A549 (cell line): ENCODE results near the gene HOXB9. TPM values are rescaled to one million over a fixed set of nuclear protein-coding genes. Genes with fewer than 3 reads are reported as not detected.

Experiments
- BHLHE40 ChIP-seq: IDR thresholded peaks from 2 replicates; pipeline ENCODE4 v1.6.1; 2012; ENCODE audit warnings: low read depth, low read length, inconsistent platforms
- CBX2 ChIP-seq: fragments of 200-600 bp; sonication (generic); IDR thresholded peaks from 2 replicates; pipeline ENCODE4 v1.6.1; 2016; ENCODE audit warnings: low read depth, mild to moderate bottlenecking, borderline replicate concordance
- CBX8 ChIP-seq: fragments of 200-600 bp; sonication (generic); IDR thresholded peaks from 2 replicates; pipeline ENCODE4 v1.6.1; 2016
- CHD4 ChIP-seq: fragments of 200-600 bp; sonication (generic); IDR thresholded peaks from 2 replicates; pipeline ENCODE4 v1.6.1; 2016; ENCODE audit warnings: antibody characterized with exemption, mild to moderate bottlenecking, borderline replicate concordance
- CTCF ChIP-seq: fragments of >200 bp; sonication (Bioruptor Twin); formaldehyde crosslinking; IDR thresholded peaks from 3 replicates; pipeline ENCODE4 v1.5.1; 2016
- EHF ChIP-seq: fragments of 250-450 bp; sonication (Bioruptor Pico); IDR thresholded peaks from 2 replicates; pipeline ENCODE4 v1.5.0; 2020; ENCODE audit warnings: mild to moderate bottlenecking
- EHMT2 ChIP-seq: fragments of 200-600 bp; sonication (generic); IDR thresholded peaks from 2 replicates; pipeline ENCODE4 v1.6.1; 2016; ENCODE audit warnings: antibody characterized with exemption, low read depth, mild to moderate bottlenecking, moderate library complexity
- ELK1 ChIP-seq: fragments of 150-350 bp; IDR thresholded peaks from 2 replicates; pipeline ENCODE4 v1.6.1; 2014; ENCODE audit warnings: low read depth, mild to moderate bottlenecking, low read length
- EP300 ChIP-seq, 2 experiments: fragments of >200 bp; sonication (Bioruptor Twin); formaldehyde crosslinking; IDR thresholded peaks; 2 replicates in 1 of 2; 3 replicates in 1 of 2; pipeline ENCODE4 v1.6.1; 2016 to 2017
- ESRRA ChIP-seq: fragments of 150-350 bp; IDR thresholded peaks from 2 replicates; pipeline ENCODE4 v1.6.1; 2014; ENCODE audit warnings: mild to moderate bottlenecking, low read length, borderline replicate concordance
- FOSB ChIP-seq: fragments of 250-450 bp; sonication (Bioruptor Pico); IDR thresholded peaks from 2 replicates; pipeline ENCODE4 v1.5.0; 2020; ENCODE audit warnings: mild to moderate bottlenecking, moderate library complexity
- FOSL2 ChIP-seq, 2 experiments: fragments of 450-650 bp in 1 of 2; fragments of >200 bp in 1 of 2; sonication (Bioruptor Twin) in 1 of 2; formaldehyde crosslinking; IDR thresholded peaks; 2 replicates each; pipeline versions ENCODE4 v1.5.0 to v1.6.1; 2016 to 2020; ENCODE audit warnings: mild to moderate bottlenecking in 1 of 2, moderate library complexity in 1 of 2
- FOXS1 ChIP-seq: fragments of 250-450 bp; sonication (Bioruptor Pico); IDR thresholded peaks from 2 replicates; pipeline ENCODE4 v1.5.0; 2020; ENCODE audit warnings: mild to moderate bottlenecking, moderate library complexity
- GATA3 ChIP-seq: IDR thresholded peaks from 2 replicates; pipeline ENCODE4 v1.6.1; 2012; ENCODE audit warnings: borderline replicate concordance
- HDAC2 ChIP-seq: fragments of 200-600 bp; sonication (generic); IDR thresholded peaks from 2 replicates; pipeline ENCODE4 v1.6.1; 2016
- HEYL ChIP-seq: fragments of 250-450 bp; sonication (Bioruptor Pico); IDR thresholded peaks from 2 replicates; pipeline ENCODE4 v1.8.0; 2021; ENCODE audit warnings: mild to moderate bottlenecking, moderate library complexity
- HOXB13 ChIP-seq: fragments of 250-450 bp; sonication (Bioruptor Pico); IDR thresholded peaks from 2 replicates; pipeline ENCODE4 v1.5.0; 2020; ENCODE audit warnings: low read depth, mild to moderate bottlenecking, moderate library complexity
- JUNB ChIP-seq: fragments of >200 bp; sonication (Bioruptor Twin); formaldehyde crosslinking; IDR thresholded peaks from 2 replicates; pipeline ENCODE4 v1.6.1; 2016
- KDM1A ChIP-seq: fragments of 200-600 bp; sonication (generic); IDR thresholded peaks from 2 replicates; pipeline ENCODE4 v1.6.1; 2016; ENCODE audit warnings: low read depth, mild to moderate bottlenecking
- KDM5A ChIP-seq: fragments of 200-600 bp; sonication (generic); IDR thresholded peaks from 2 replicates; pipeline ENCODE4 v1.6.1; 2016; ENCODE audit warnings: antibody characterized with exemption, mild to moderate bottlenecking
- MAZ ChIP-seq: fragments of 150-350 bp; IDR thresholded peaks from 2 replicates; pipeline ENCODE4 v1.6.1; 2014; ENCODE audit warnings: antibody characterized with exemption, low read depth, low read length, borderline replicate concordance
- NFE2L2 ChIP-seq: fragments of 150-350 bp; conservative IDR thresholded peaks from 2 replicates; pipeline ENCODE4 v1.6.1; 2014; ENCODE audit warnings: low read length
- NPAS2 ChIP-seq: fragments of 250-450 bp; sonication (Bioruptor Pico); IDR thresholded peaks from 2 replicates; pipeline ENCODE4 v1.8.0; 2022; ENCODE audit warnings: mild to moderate bottlenecking, moderate library complexity, borderline replicate concordance
- NR3C1 ChIP-seq: fragments of >200 bp; sonication (Bioruptor Twin); formaldehyde crosslinking; IDR thresholded peaks from 3 replicates; pipeline ENCODE4 v1.6.1; 2017
- PHF8 ChIP-seq: fragments of 200-600 bp; sonication (generic); IDR thresholded peaks from 2 replicates; pipeline ENCODE4 v1.6.1; 2016; ENCODE audit warnings: low read depth, mild to moderate bottlenecking, antibody characterized with exemption, moderate library complexity, borderline replicate concordance
- POLR2A ChIP-seq: IDR thresholded peaks from 2 replicates; pipeline ENCODE4 v1.6.1; 2012; ENCODE audit warnings: mild to moderate bottlenecking, low read length
- POLR2AphosphoS2 ChIP-seq: conservative IDR thresholded peaks from 2 replicates; pipeline ENCODE4 v1.6.1; 2012; ENCODE audit warnings: low read length, improper control_type of control experiment, inconsistent platforms
- RAD21 ChIP-seq, 2 experiments: fragments of >200 bp in 1 of 2; sonication (Bioruptor Twin) in 1 of 2; formaldehyde crosslinking in 1 of 2; IDR thresholded peaks in 1 of 2; conservative IDR thresholded peaks in 1 of 2; 2 replicates in 1 of 2; 3 replicates in 1 of 2; pipeline ENCODE4 v1.6.1; 2012 to 2018; ENCODE audit warnings: inconsistent platforms in 1 of 2
- RCOR1 ChIP-seq: fragments of 150-350 bp; IDR thresholded peaks from 2 replicates; pipeline ENCODE4 v1.6.1; 2014; ENCODE audit warnings: antibody characterized with exemption, low read length, low read depth
- REST ChIP-seq: fragments of 200-600 bp; sonication (generic); IDR thresholded peaks from 2 replicates; pipeline ENCODE4 v1.6.1; 2016; ENCODE audit warnings: antibody characterized with exemption, mild to moderate bottlenecking, moderate library complexity
- RFX5 ChIP-seq: fragments of 450-650 bp; IDR thresholded peaks from 2 replicates; pipeline ENCODE4 v1.7.1; 2014; ENCODE audit warnings: antibody characterized with exemption, mild to moderate bottlenecking, moderate library complexity
- RNF2 ChIP-seq: fragments of 200-600 bp; sonication (generic); IDR thresholded peaks from 2 replicates; pipeline ENCODE4 v1.6.1; 2016; ENCODE audit warnings: low read depth, mild to moderate bottlenecking, antibody characterized with exemption, moderate library complexity, borderline replicate concordance
- SREBF2 ChIP-seq: fragments of 450-650 bp; IDR thresholded peaks from 2 replicates; pipeline ENCODE4 v1.6.1; 2014; ENCODE audit warnings: mild to moderate bottlenecking, moderate library complexity
- TP53 ChIP-seq: fragments of 250-450 bp; sonication (Bioruptor Pico); IDR thresholded peaks from 2 replicates; pipeline ENCODE4 v1.5.0; 2021; ENCODE audit warnings: mild to moderate bottlenecking, moderate library complexity
- USF2 ChIP-seq: fragments of 450-650 bp; IDR thresholded peaks from 2 replicates; pipeline ENCODE4 v1.6.1; 2014; ENCODE audit warnings: antibody characterized with exemption
- ZNF302 ChIP-seq: fragments of 250-450 bp; sonication (Bioruptor Pico); IDR thresholded peaks from 2 replicates; pipeline ENCODE4 v1.9.0; 2021; ENCODE audit warnings: inconsistent platforms, mild to moderate bottlenecking, moderate library complexity
- ZSCAN20 ChIP-seq: fragments of 250-450 bp; sonication (Bioruptor Pico); IDR thresholded peaks from 2 replicates; pipeline ENCODE4 v1.8.0; 2022; ENCODE audit warnings: mild to moderate bottlenecking, moderate library complexity
- polyA plus RNA-seq, 4 experiments: library from polyadenylated mRNA; depleted of rRNA in 3 of 4; stranded (reverse); fragments of >200 nt; fragmentation: RNase III in 1 of 4; extraction: RNeasy Plus Mini Kit Qiagen cat#74134 plus additional on column Dnase treatment in 1 of 4; gene quantifications; 2 replicates in 3 of 4; 3 replicates in 1 of 4; pipeline ENCODE4 v1.2.3, GENCODE V29; 2011 to 2017

HOXB9 gene
- polyA plus RNA-seq, 2 of the 4 experiments (the other 2 are of a cell fraction), result 5.6 to 24.6 TPM

GRCh38 chr17:48625495-48626244, 488 bp downstream of the HOXB9 start (continued):
- TF ChIP-seq ELK1 (no peak), NR3C1 (no peak), EP300 (IDR thresholded peaks at IDR 0.05) (peak in 1 of 2 experiments; percentile 9; a peak in 1 of 5 replicates), RCOR1 (no peak), POLR2AphosphoS2 (peak; percentile 51; the same call in 1 of the 2 replicates), HDAC2 (no peak), KDM5A (no peak), RAD21 (conservative IDR thresholded peaks at IDR 0.05 in 1 of 2, IDR thresholded peaks at IDR 0.05 in 1 of 2) (no peak), NPAS2 (no peak), REST (no peak), HOXB13 (CRISPR knock-in tag) (peak; percentile 63; the same call in 1 of the 2 replicates), FOSB (CRISPR knock-in tag) (no peak), FOXS1 (CRISPR knock-in tag) (no peak), JUNB (no peak), ZSCAN20 (no peak), POLR2A (peak; percentile 45), ZNF302 (CRISPR knock-in tag) (no peak), CTCF (no peak), EHF (no peak), TP53 (CRISPR knock-in tag) (no peak; the same call in 1 of the 2 replicates), CBX2 (no peak), BHLHE40 (no peak), SREBF2 (no peak), FOSL2 (IDR thresholded peaks at IDR 0.05) (no peak), FOSL2 (CRISPR knock-in tag; IDR thresholded peaks at IDR 0.05) (no peak), RFX5 (no peak), ESRRA (no peak), GATA3 (no peak), CBX8 (no peak), KDM1A (no peak), USF2 (no peak), CHD4 (no peak), MAZ (no peak; the same call in 1 of the 2 replicates), PHF8 (peak; percentile 71; the same call in 1 of the 2 replicates), NFE2L2 (no peak), RNF2 (peak; percentile 54; the same call in 1 of the 2 replicates), HEYL (no peak), EHMT2 (no peak)
